Kasumi-1 (cell line): Measurements from ENCODE around the gene C14orf93.
"Not testable (repeated sequence)": the region's sequence is repeated elsewhere in the genome, so short reads cannot be mapped to it uniquely, and the experiment has no call there.

ENCODE experiments used
- DNase-seq, 2 experiments: peaks; one replicate each; lab custom pipeline; 2025; lab: John Stamatoyannopoulos, UW

The C14orf93 gene

GRCh38 chr14:22973217-22974032 lies 36.5 kb downstream of the C14orf93 start:
- DNase-seq, result peak; percentile 48 to 65

GRCh38 chr14:22972313-22972930 lies 37.5 kb downstream of the C14orf93 start:
- no peak for DNase-seq

DNA sequence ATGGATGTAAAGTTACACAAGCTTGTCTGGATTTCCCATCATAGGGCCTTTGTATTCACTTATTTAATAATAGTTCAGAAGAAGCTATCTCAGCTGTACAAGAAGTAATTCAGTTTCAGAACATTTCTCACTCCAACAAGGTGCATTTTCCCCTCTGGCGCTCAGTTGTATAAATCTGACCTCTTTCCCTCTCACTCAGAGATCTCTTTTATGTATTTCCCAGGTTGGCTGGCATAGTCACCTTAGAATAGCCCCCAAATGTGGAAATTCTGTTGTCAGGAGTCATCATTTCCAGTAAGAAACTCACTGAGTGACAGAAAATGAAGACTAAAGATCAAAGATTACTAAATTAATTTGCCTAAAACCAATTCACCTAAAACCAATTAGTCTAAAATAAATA lies 38.8 kb downstream of the C14orf93 start:
- no peak for DNase-seq

- no peak for DNase-seq
These were observed 43.1 kb downstream of the C14orf93 start for GRCh38 chr14:22966783-22967269.

GRCh38 chr14:22965916-22966782 lies 43.8 kb downstream of the C14orf93 start:
- not testable (repeated sequence) for DNase-seq

DNA sequence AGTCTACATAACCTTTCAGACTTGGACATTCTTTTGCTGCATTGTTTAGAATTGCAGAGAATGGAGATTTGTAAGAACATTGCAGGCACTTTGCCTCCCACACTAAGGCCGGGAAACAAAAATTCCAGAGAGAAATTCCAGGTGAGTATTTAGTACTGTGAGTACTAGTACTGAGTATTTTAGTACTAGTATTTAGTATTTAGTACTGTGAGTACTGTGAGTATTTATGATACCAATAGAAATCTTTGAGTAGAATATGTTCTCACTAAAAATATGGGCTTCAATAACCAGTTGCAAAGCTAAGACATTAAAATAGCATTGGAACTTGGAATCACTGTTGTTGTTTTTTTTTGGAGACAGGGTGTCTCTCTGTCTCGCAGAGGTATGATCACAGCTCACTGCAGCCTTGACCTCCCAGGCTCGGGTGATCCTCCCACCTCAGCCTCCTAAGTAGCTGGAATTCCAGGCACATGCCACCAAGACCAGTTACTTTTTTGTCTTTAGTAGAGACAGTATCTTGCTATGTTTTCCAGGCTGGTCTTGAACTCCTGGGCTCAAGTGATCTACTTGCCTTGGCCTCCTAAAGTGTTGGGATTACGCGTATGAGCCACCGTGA lies 47.8 kb downstream of the C14orf93 start:
- no peak for DNase-seq

- DNase-seq, result no peak
These were observed 54.0 kb downstream of the C14orf93 start for GRCh38 chr14:22955702-22956569.

- no peak for DNase-seq
These were observed 57.5 kb downstream of the C14orf93 start for GRCh38 chr14:22952418-22952817.

DNA sequence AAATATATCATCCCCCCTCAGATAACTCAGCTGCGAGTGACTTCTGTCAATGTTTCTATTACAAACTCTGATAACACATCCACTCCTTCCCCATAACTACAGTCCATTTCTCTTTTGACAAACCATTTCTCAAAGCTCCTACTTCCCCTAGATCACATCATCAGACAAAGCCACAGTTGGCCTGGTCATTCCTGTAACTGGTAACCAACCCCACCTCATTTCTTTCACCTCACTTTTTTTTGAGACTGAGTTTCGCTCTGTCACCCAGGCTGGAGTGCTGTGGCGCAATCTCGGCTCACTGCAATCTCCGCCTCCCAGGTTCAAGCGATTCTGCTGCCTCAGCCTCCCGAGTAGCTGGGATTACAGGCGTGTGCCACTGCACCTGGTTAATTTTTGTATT lies 58.1 kb downstream of the C14orf93 start:
- DNase-seq, result not testable (repeated sequence)

- DNase-seq, result no peak
These were observed 64.3 kb downstream of the C14orf93 start for GRCh38 chr14:22945642-22946041.

GRCh38 chr14:22939684-22940083 lies 70.3 kb downstream of the C14orf93 start:
- DNase-seq, result no peak
